HG02588 (cell line): Measurements from ENCODE around the gene MARCHF7.
"Not testable (repeated sequence)": the region's sequence is repeated elsewhere in the genome, so short reads cannot be mapped to it uniquely, and the experiment has no call there.

Experiments
- ATAC-seq: cut with Tn5 transposase; IDR thresholded peaks from one replicate; pipeline ENCODE4 v1.9.1; 2021; ENCODE audit warnings: mild to moderate bottlenecking, moderate library complexity; ENCODE audit not compliant: unreplicated experiment

The MARCHF7 gene

GRCh38 chr2:159716857-159717256 is 4.6 kb downstream of the MARCHF7 start:
- no peak for ATAC-seq

- no peak for ATAC-seq
Measured at GRCh38 chr2:159720676-159721075, 8.4 kb downstream of the MARCHF7 start.

DNA sequence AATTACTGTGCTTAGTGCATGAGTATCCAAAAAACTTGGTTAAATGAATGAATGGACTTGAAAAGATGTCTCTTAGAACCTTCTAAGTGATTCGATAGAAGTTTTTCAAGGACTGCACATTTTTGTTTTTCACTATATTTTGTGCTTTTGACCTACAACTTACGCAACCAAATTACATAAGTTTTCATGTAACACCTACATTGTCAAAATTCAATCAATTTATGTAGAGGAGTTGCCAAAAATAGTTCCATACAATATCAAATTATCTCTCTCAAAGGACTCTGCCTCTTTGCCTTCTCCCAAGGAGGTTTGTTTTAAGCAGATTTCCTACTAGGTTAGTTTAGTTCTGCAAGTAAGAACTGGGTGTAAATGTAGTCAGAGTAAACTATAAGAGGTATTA is 10.3 kb downstream of the MARCHF7 start:
- no peak for ATAC-seq

- ATAC-seq: not testable (repeated sequence)
Measured at GRCh38 chr2:159724795-159725572, 12.7 kb downstream of the MARCHF7 start.

- ATAC-seq: no peak
Measured at GRCh38 chr2:159725713-159726112, 13.4 kb downstream of the MARCHF7 start.

- ATAC-seq: no peak
Measured at GRCh38 chr2:159728629-159729028, 16.3 kb downstream of the MARCHF7 start.

- ATAC-seq: no peak
Measured at GRCh38 chr2:159735648-159736047, 23.3 kb downstream of the MARCHF7 start.

- no peak for ATAC-seq
Measured at GRCh38 chr2:159736048-159736447, 23.7 kb downstream of the MARCHF7 start.

GRCh38 chr2:159737292-159737916 is 25.1 kb downstream of the MARCHF7 start:
- ATAC-seq: no peak

GRCh38 chr2:159737917-159738296 is 25.6 kb downstream of the MARCHF7 start:
- no peak for ATAC-seq

GRCh38 chr2:159738509-159739390 is 26.4 kb downstream of the MARCHF7 start:
- no peak for ATAC-seq

- ATAC-seq: no peak
Measured at GRCh38 chr2:159742846-159743245, 30.5 kb downstream of the MARCHF7 start.

DNA sequence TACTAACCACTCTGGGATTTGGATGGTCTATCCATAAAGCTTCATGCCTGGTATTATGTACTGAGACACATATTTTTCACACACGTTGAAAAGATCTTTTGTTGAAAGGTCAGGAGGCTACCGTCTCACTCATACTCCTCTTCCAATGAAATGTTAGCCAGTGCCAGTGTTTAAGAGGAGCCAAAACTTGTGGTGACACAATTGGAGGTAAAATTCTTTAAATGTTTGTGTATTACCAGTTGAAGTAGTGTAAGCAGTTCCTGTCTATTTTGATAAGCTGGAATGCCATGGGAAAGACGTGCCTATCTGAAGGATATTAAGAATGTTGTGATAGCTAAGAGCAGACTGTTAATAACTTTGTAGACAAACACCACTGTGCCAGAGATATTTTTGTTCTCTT is 32.1 kb downstream of the MARCHF7 start:
- no peak for ATAC-seq

- ATAC-seq: not testable (repeated sequence)
Measured at GRCh38 chr2:159745237-159745636, 32.9 kb downstream of the MARCHF7 start.

GRCh38 chr2:159748089-159748488 is 35.8 kb downstream of the MARCHF7 start:
- no peak for ATAC-seq

GRCh38 chr2:159750873-159751272 is 38.6 kb downstream of the MARCHF7 start:
- no peak for ATAC-seq

DNA sequence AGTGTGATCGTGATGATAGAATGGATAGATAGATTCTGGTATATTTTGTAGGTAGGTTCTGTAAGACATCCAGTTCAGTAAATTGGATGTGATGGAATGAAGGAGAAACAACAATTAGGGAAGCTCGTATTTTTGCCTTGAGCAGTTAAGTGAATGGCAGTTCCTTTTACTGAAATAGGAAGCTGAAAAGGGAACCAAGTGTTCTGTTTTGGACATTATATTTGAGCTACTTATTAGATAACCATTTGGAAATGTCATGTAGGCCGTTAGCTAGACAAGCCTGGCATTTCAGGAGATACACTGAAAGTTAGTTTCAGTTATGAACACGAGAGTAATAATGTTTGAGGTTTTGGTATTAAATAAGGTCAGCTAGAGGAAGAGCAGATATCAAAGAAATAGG is 41.5 kb downstream of the MARCHF7 start:
- ATAC-seq: no peak

- no peak for ATAC-seq
Measured at GRCh38 chr2:159755014-159755413, 42.7 kb downstream of the MARCHF7 start.

- ATAC-seq: no peak
Measured at GRCh38 chr2:159755788-159756187, 43.5 kb downstream of the MARCHF7 start.

GRCh38 chr2:159758239-159758638 is 45.9 kb downstream of the MARCHF7 start:
- ATAC-seq: no peak

DNA sequence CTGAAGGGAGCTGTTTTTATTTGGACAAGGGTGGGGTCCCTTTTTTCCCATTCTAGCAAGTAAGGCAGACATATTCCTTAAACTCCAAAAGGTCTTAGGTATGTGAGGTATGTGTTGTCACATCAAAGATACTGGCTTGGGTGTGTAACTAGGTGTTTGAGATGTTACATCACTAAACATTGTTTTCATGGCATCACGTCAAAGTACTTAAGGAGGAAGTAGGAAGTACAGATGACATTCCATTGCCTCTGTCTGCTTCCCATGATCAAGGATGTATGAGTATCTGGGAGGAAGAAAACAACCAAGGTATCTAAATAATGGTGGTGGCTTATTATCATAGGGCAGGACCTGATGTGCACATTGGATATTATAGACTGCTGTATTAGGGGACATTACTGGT is 46.4 kb downstream of the MARCHF7 start:
- no peak for ATAC-seq

GRCh38 chr2:159759577-159759976 is 47.3 kb downstream of the MARCHF7 start:
- ATAC-seq: no peak
